NCI-H748 treated with DMSO at 0.1 percent for 48 hours (cell line): ENCODE measurements around the gene ATP8B4.
A peak's percentile ranks its signal among the peaks of the same experiment; 100 is the strongest.
"Not testable (repeated sequence)": the region's sequence is repeated elsewhere in the genome, so short reads cannot be mapped to it uniquely, and the experiment has no call there.

Experiments
- DNase-seq: peaks from one replicate; lab custom pipeline; 2025; lab: John Stamatoyannopoulos, UW

The ATP8B4 gene, protein sequence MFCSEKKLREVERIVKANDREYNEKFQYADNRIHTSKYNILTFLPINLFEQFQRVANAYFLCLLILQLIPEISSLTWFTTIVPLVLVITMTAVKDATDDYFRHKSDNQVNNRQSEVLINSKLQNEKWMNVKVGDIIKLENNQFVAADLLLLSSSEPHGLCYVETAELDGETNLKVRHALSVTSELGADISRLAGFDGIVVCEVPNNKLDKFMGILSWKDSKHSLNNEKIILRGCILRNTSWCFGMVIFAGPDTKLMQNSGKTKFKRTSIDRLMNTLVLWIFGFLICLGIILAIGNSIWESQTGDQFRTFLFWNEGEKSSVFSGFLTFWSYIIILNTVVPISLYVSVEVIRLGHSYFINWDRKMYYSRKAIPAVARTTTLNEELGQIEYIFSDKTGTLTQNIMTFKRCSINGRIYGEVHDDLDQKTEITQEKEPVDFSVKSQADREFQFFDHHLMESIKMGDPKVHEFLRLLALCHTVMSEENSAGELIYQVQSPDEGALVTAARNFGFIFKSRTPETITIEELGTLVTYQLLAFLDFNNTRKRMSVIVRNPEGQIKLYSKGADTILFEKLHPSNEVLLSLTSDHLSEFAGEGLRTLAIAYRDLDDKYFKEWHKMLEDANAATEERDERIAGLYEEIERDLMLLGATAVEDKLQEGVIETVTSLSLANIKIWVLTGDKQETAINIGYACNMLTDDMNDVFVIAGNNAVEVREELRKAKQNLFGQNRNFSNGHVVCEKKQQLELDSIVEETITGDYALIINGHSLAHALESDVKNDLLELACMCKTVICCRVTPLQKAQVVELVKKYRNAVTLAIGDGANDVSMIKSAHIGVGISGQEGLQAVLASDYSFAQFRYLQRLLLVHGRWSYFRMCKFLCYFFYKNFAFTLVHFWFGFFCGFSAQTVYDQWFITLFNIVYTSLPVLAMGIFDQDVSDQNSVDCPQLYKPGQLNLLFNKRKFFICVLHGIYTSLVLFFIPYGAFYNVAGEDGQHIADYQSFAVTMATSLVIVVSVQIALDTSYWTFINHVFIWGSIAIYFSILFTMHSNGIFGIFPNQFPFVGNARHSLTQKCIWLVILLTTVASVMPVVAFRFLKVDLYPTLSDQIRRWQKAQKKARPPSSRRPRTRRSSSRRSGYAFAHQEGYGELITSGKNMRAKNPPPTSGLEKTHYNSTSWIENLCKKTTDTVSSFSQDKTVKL

DNA sequence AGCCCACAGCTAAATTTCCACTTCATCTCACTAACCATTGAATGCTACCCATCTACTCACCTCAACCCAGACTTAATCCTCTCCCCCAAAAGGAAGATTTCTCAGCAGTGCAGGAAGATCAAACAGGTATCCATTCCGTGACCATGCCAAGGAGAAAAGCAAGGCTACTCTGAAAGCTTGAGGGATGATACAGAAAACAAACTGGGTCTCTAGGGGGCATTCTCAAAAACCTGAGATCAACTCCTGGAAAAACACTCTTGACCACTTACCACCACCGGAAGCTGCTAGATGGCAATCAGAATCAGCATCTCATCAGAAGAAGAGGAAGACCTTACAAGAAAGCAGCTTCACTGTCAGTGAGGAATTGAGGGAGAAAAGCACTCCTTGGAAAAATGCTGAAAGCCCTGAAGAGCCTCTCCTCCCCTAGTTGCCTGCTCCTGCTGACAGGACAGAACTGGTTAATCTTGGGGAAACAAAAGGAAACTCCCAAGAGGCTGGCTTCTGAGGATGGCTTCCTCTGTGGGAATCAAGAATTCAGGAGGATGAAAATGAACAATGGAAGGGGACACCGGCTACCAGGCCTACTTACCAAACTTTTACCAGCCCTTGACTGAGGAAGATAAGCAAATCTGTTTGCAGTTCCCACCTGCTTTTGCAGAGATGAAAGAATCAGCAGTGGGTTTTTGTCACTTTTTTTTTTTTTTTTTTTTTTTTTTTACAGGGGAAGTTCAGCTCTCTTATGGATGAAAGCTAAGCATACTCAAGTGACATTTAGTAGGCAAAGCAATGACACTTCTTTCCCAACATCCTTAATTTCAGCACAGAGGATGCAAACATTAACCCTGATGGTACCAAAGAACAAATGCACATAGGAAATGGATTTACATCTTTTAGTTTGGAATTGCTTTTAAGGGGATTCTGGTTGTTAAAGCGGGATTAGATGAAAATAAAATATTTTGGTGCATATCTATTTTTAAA lies at the start of gene ATP8B4:
Gene ATP8B4 (minus strand): TSS at position 171 of the 978 bp plus-strand sequence. CDS start 12,267 bp downstream, outside the sequence.
- no peak for DNase-seq

DNA sequence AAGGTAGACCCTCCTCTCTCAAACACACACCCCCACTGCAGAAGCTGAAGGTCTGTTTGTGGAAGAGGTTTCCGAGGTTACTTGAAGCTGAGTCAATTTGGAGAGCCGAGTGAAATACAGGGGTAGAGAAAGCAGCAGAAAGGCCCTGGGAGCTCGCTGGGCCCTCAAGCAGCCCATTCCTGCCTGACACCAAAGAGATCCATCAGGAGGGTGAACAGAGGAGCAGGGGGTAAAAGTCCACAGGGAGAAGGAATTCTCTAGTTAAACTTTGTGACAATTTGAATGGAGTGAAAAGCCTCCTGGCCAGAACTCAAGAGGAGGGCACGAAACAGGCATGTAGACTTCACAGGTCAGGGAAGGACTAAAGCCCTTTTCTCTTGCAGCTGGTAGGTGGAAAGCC lies 49.3 kb upstream of the ATP8B4 start:
- no peak for DNase-seq

DNA sequence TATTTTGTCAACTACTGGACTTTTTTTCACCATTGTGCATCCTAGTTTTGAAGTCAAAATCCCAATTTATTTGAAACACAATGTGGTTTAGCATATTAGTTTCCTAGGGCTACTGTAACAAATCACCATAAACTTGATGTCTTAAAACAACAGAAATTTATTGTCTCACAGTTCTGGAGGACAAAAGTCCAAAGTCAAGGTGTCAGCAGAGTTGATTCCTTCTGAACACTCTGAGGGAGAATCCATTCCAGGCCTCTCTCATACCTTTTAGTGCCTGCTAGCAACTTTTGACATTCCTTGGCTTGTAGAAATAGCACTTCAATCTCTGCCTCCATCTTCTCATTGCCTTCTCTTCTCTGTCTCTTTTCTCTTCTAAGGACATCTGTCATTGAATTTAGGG lies 48.1 kb upstream of the ATP8B4 start:
- DNase-seq: no peak

DNA sequence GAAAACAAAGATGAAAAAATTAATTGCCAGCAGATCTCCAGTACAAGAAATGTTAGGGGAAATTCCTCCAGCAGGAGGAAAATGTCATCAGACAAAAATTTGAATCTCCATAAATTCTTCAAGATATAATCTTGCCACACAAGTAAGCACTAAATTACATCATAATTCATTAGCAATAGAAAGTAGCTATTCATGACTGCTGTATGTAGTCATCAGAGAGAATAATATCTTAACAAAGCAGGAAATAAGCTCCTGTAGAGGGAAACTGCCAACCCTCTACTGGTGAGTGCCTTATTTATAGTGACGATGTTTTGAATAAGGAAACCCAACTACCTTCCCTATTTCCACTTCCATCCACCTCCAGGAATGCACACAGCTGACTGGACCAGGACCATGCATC lies 47.2 kb upstream of the ATP8B4 start:
- DNase-seq: no peak

DNA sequence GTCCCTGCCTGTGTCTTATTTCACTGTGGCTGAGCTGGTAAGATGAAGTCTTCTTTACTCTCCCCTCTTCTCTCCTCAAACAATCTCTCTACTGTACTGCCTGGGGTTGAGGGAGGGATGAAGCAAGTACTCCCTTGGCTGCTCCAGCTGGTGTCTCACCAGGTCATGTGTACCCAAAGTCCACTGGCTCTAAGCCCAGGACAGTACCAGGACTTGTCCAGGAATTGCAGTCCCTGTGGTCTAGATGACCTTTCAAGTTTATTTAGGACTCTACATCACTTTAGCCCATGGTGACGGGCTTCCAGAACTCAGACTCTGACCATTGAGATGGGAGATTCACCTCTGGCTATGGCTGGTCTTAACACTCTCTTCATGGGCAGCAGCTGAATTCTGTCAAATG lies 45.4 kb upstream of the ATP8B4 start:
- no peak for DNase-seq

DNA sequence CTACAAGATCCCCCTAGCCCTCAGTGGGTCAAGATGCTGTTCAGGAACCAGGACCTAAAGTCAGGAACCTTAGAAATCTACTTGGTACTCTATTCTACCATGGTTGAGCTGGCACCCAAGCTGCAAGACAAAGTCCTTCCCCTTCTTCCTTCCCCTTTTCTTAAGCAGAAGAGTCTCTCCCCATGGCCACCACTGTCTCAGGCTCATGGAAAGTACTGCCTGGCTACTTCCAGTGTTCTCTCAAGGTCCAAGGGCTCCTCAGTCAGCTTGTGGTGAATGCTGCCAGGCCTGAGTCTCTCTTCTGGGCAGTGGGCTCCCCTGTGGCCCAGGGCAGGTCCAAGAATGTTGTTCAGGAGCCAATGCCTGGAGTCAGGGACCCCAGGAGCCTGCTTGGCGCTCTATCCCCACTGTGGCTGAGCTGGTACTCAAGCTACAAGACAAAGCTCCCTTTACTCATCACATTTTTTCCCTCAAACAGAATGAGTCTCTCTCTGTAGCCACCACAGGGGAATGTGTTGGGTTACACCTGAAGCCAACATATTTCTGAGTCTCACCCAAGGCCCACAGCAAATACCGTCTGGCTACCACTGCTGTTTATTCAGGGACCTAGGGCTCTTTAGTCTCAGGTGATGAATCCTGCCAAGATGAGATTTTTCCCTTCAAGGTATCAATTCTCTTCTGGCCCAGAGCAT lies 44.8 kb upstream of the ATP8B4 start:
- DNase-seq: no peak

DNA sequence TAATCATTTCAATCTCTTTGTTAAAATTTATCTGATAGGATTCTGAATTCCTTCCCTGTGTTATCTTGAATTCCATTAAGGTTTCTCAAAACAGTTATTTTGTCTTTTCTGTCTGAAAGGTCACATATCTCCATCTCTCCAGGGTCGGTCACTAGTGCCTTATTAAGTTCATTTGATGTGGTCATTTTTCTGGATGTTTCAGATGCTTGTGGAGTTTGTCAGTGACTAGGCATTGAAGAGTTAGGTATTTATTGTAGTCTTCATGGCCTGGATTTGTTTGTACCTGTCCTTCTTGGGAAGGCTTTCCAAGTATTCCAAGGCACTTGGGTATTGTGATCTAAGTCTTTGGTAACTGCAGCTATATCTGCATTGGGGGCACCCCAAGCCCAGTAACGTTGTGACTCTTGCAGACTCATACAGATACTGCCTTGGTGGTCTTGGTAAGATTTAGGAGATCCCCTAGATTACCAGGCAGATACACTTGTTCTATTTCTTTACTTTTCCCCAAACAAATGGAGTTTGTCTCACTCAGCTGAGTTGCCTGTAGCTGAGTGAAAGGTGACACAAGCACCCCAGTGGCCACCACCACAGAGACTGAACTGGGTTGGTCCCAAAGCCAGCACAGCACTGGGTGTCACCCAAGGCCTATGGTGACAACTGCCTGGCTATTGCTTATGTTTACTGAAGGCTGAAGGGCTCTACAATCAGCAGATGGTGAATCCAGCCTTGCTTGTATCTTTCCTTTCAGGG lies 44.1 kb upstream of the ATP8B4 start:
- DNase-seq: no peak

DNA sequence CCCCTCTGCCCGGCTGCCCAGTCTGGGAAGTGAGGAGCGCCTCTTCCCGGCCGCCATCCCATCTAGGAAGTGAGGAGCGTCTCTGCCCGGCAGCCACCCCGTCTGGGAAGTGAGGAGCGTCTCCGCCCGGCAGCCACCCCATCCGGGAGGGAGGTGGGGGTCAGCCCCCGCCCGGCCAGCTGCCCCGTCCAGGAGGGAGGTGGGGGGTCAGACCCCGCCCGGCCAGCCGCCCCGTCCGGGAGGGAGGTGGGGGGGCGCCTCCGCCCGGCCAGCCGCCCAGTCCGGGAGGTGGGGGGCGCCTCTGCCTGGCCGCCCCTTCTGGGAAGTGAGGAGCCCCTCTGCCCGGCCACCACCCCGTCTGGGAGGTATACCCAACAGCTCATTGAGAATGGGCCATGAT lies 39.2 kb upstream of the ATP8B4 start:
- DNase-seq: not testable (repeated sequence)

DNA sequence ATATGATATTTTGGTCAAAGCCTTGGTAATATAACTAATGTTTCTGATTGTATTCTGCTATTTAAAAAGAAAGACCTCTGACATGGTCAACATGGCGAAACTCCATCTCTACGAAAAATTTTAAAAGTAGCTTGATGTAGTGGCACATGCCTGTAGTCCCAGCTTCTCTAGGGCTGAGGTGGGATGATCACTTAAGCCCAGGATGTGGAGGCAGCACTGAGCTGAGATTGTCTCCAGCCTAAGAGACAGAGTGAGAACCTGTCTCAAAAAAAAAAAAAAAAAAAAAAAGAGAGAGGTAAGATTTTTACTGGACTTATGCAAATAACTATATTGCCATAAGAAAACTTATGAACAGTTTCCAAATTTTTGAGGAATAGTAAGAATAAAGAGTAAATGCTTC lies 32.4 kb upstream of the ATP8B4 start:
- no peak for DNase-seq

DNA sequence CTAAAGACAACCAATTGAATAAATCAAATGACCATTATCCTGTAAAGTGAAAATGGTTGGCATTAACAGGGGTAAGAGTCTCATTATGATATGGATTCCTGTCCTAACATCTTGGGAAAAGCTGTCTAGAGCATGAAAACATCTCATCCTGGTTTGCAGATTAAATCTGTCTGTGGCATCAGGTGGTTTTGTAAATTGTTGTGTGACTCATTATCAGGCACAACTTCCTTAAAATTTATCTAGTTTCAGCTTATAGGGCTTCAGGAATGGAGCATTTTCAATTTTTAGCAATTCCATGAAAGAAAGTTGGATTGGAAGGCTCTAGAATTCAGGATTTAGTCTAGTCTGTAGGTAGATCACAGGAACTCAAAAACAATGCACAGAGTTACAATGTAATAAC lies 31.8 kb upstream of the ATP8B4 start:
- no peak for DNase-seq

DNA sequence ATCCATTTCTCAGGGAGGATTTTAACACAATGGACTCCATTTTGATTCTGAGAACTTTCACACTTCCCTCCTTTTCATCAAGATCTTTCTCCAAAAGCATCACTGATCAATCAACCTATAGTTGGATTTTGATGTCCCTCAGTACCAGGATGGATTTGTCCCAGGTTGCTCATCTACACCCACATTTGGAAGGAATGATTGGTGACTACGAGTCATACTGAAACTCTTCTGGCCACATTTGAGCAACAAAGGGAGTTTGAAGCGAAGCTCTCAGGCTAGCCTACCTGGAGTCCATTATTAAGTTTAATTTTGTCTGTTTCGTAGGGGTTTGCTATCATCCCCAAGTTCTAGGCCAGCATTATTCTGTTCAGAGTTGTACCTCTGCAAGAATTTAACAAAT lies 31.3 kb upstream of the ATP8B4 start:
- DNase-seq: no peak

DNA sequence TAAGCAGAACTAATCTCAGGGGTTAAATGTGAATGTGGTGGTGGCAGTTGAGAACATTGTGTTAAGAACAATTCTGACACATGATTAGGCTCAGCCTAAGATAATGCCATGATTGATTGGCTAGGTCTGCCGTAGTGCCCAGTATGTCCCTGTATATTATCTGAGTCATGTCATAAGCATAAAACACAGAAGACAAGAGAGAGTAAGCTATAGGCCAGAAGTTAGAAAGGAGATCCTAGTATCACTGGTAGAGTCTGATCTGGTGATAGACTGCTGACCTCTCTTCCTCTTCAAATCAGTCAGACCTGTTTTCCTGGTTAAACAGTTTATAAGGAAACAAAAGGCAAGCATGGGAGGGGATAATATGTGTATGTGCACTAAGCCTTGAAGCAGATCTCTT lies 30.1 kb upstream of the ATP8B4 start:
- no peak for DNase-seq

DNA sequence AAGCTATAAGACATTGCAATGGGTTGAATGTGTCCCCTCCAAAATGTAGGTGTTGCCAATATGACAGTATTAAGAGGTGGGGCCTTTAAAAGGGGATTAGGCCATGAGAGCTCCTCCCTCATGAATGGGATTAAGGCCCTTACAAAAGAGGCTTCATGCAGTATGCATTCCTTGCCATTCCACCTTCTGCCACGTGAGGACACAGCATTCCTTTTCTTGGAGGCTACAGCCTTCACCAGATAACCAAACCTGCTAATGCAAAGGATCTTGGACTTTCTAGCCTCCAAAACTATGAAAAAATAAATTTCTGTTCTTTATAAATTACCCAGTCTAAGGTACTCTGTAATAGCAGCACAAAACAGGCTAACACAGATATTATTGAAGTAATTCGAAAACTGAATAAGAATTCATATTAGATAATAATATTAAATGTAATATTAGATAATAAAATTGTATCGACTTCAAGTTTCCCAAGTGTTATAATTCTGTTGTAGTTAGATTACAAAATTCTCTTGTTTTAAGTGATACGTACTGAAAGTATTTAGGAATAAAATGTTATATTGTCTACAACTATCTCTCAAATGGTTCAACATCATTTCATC lies 29.4 kb upstream of the ATP8B4 start:
- DNase-seq: no peak

DNA sequence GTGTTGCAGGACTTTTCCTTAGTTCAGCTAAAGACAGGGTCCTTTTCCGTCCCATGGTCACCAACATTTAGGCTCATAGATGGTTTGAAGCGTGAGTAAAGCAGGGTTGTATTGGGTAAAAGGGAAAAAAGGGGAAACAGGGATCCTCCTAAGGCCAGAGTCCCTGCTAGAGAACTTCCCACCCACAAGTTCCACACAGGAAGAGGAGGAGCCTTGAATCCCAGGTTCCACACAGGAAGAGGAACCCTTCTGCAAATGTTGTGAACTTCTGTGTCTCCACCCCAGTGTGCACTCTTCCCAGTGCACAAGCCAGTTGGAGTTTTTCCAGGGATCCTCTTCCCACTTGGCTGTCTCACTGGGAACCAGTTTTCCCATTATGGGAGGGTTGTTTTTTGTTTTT lies 27.6 kb upstream of the ATP8B4 start:
- no peak for DNase-seq

DNA sequence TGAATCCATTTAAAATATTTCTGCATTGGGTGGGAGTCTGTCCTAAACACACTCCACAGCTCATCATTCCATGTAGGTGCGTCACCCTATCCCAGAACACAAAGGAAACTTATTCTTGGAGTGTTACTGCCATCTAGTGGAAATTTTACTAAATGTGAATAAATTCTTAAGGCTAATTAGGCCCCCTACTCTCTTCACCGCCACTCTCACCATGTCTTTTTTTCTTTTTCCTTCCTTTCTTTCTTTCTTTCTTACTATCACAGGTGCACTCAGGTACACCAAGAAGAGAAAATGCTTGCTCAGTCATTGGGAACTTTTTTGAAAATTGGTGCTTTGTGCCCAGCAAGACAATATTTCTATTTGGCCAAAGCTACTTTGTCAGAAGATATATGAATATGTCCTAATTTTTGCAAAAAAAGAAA lies 26.4 kb upstream of the ATP8B4 start:
- DNase-seq: peak; percentile 19

DNA sequence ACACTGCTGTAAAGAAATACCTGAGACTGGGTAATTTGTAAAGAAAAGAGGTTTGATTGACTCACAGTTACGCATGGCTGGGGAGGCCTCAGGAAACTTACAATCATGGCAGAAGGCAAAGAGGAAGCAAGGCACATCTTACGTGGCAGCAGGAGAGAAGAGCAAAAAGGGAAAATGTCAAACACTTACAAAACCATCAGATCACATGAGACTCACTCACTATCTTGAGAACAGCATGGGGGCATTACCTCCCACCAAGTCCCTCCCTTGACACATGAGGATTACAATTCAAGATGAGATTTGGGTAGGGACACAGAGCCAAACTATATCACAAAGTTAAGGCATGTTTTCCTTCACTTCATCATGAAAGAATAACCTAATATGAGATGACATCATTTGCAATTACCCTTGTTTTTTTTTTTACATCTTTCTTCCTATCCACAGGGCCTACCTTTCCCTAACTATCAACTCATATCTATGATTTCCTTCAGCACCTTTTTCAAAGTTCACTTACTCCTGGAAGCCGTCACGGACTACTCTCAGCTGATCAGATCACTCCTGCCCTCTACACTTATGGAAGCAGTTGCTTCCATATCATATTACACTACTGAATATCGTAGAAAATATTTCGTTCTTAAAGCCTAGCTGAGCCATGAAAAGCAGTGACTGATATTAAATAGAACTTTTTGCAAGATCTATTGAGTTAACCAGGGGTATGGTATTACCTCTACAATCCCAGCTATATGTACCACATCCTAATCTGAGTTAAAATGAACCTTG lies 25.5 kb upstream of the ATP8B4 start:
- DNase-seq: no peak

DNA sequence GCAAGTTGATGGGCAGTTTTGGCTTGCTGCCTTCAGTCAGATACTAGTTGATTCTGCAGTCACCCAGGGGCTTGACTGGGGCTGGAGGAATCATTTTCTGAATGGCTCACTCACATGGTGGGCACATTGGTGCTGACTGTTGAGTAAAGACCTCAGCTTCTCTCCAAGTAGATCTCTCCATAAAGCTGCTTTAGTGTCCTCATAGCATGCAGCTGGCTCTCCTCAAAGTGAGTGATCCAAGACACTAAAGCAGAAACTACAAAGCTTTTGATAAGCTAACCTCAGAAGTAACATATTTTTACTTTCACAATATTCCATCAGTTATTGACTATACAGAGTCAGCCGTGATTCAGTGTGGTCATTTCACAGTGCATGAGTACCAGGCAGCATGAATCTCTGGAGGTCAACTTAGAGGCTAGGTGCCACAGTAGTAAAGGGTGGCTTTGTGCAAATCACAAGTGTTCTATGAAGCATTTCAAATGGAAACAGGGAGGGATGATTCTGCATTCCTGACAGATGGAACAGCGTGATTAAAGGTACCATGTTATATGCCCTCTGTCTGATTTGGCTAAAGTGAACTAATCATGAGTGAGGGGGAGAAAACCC lies 24.3 kb upstream of the ATP8B4 start:
- no peak for DNase-seq

DNA sequence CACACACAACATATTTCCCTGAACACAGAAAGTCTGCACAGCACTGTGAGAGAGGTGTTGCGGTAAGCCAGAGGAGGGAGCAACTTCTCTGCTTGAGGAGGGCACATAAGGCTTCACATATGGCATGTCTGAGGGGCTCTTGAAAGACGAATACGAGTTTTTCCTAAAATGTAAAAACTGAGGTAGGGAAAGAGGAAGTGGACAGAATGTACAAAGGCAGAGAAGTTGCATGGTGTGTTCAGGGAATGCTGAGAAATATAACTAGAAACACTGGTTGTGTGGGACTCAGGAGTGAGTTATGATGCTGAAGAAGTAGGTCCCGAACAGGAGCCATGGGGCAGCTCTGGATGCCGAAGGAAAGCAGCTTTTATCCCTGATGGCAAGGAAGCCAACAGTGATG lies 22.8 kb upstream of the ATP8B4 start:
- DNase-seq: no peak
